Neutrophil (primary cell): ENCODE data around the gene ALKBH7.

Experiments
- H3K27ac ChIP-seq: fragments of 200-600 bp; sonication (generic); 2 replicates; pipeline ENCODE4 v1.5.1; 2016; ENCODE audit warnings: mild to moderate bottlenecking, moderate library complexity
- H3K27me3 ChIP-seq: fragments of 200-600 bp; sonication (generic); 2 replicates; pipeline ENCODE4 v1.6.0; 2016; ENCODE audit warnings: mild to moderate bottlenecking
- H3K36me3 ChIP-seq: fragments of 200-600 bp; sonication (generic); 2 replicates; pipeline ENCODE4 v1.5.1; 2017
- H3K4me1 ChIP-seq, 2 experiments: fragments of 200-600 bp in 1 of 2; sonication (generic) in 1 of 2; 1 replicate in 1 of 2; 2 replicates in 1 of 2; pipeline versions ENCODE4 v1.5.1 to v1.6.1; 2013 to 2016; ENCODE audit warnings: low read depth in 1 of 2, low read length in 1 of 2, mild to moderate bottlenecking in 1 of 2, moderate library complexity in 1 of 2; ENCODE audit not compliant: control insufficient read depth in 1 of 2, insufficient read depth in 1 of 2
- H3K4me3 ChIP-seq, 2 experiments: fragments of 200-600 bp in 1 of 2; sonication (generic) in 1 of 2; 1 replicate in 1 of 2; 2 replicates in 1 of 2; pipeline ENCODE4 v1.5.1; 2013 to 2016; ENCODE audit warnings: low read depth in 1 of 2, low read length in 1 of 2, mild to moderate bottlenecking in 1 of 2, moderate library complexity in 1 of 2
- H3K9me3 ChIP-seq: fragments of 200-600 bp; sonication (generic); 2 replicates; pipeline ENCODE4 v1.5.1; 2016
- CTCF ChIP-seq: fragments of 200-600 bp; sonication (generic); IDR thresholded peaks from 2 replicates; pipeline ENCODE4 v1.5.1; 2016; ENCODE audit warnings: antibody characterized with exemption

Gene ALKBH7

GRCh38 chr19:6383188-6383587 lies 10.6 kb downstream of the ALKBH7 start:
- H3K4me3 ChIP-seq = no peak overlapping the region
- no peaks in the 10 kb centered on the region for H3K4me1 ChIP-seq
- H3K36me3 ChIP-seq = peaks cover 99% of the 10 kb centered on the region
- no peak overlapping the region for H3K27ac ChIP-seq
- H3K27me3 ChIP-seq = no peaks in the 10 kb centered on the region
- no peaks in the 10 kb centered on the region for H3K9me3 ChIP-seq
- no peak for TF ChIP-seq CTCF

- no peak for TF ChIP-seq CTCF
- H3K27me3 ChIP-seq = no peaks in the 10 kb centered on the region
- H3K9me3 ChIP-seq = no peaks in the 10 kb centered on the region
- H3K36me3 ChIP-seq = peaks cover 99% of the 10 kb centered on the region
- H3K27ac ChIP-seq = no peak overlapping the region
- no peak overlapping the region for H3K4me3 ChIP-seq
- H3K4me1 ChIP-seq = no peaks in the 10 kb centered on the region
Observed at GRCh38 chr19:6384381-6384780, 11.8 kb downstream of the ALKBH7 start.

GRCh38 chr19:6387372-6387771 lies 14.8 kb downstream of the ALKBH7 start:
- no peaks in the 10 kb centered on the region for H3K9me3 ChIP-seq
- no peak overlapping the region for H3K4me3 ChIP-seq
- no peaks in the 10 kb centered on the region for H3K27me3 ChIP-seq
- peaks cover 87% of the 10 kb centered on the region for H3K36me3 ChIP-seq
- TF ChIP-seq CTCF = no peak
- no peak overlapping the region for H3K27ac ChIP-seq
- H3K4me1 ChIP-seq = peaks cover 4 to 7% of the 10 kb centered on the region in 2 experiments

GRCh38 chr19:6392221-6393073 lies 19.9 kb downstream of the ALKBH7 start:
- H3K27ac ChIP-seq = peak overlapping the region; percentile 97
- H3K27me3 ChIP-seq = no peaks in the 10 kb centered on the region
- TF ChIP-seq CTCF = no peak
- H3K4me1 ChIP-seq = peaks cover 15 to 17% of the 10 kb centered on the region in 2 experiments
- peak overlapping the region; percentile 95 to 99 for H3K4me3 ChIP-seq
- peaks cover 37% of the 10 kb centered on the region for H3K36me3 ChIP-seq
- no peaks in the 10 kb centered on the region for H3K9me3 ChIP-seq

GRCh38 chr19:6393074-6393982 lies 20.7 kb downstream of the ALKBH7 start, which contains the start of gene GTF2F1:
Gene GTF2F1, minus strand, starts transcription at chr19:6393164. Its CDS starts 169 bp downstream, at chr19:6392995.
- peak within 1 kb of the TSS; percentile 95 to 99 for H3K4me3 ChIP-seq
- H3K9me3 ChIP-seq = no peaks in the 10 kb centered on the region
- H3K27ac ChIP-seq = peak within 1 kb of the TSS; percentile 97
- no peaks in the 10 kb centered on the region for H3K27me3 ChIP-seq
- peaks cover 15 to 17% of the 10 kb centered on the region in 2 experiments for H3K4me1 ChIP-seq
- peaks cover 28% of the 10 kb centered on the region for H3K36me3 ChIP-seq
- TF ChIP-seq CTCF = no peak
